Measurements from ENCODE around the gene TCERG1L. TPM values are rescaled to one million over a fixed set of nuclear protein-coding genes. Genes with fewer than 3 reads are reported as not detected.

TCERG1L gene
- total RNA-seq, 2 donors from 2014 or later = 4.0 to 4.2 TPM

DNA sequence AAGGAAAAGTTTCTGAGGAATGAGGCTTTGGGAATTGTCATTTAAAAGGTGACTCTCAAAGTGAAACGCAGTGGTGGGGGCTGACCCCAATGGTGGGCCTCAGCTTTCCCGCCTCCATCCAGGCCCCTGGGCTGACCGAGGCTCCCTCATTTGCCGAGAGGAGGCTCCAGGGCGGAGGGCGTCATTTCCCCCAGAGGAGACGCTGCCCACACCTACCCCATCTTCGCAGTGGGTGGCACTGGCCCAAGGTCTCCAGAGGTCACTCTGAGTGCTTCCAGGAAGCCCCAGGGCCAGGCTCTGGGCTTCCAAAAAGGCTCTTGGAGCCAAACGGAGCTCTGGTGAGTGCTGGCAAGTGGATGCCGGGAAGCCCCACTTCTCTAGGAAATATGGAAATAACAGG lies 38.0 kb downstream of the TCERG1L start:
- Histone ChIP-seq H3K27ac (no peak overlapping the region), H3K27me3 (no peaks in the 10 kb centered on the region), H3K4me3 (no peak overlapping the region), H3K9me3 (no peaks in the 10 kb centered on the region), H3K4me1 (peaks cover 10% of the 10 kb centered on the region), H3K36me3 (replicated peaks in 1 of 2; ENCODE audit: insufficient read depth in 1 of 2, low read depth in 2 of 2) (no peaks in the 10 kb centered on the region)
- TF ChIP-seq, protein P1, sequence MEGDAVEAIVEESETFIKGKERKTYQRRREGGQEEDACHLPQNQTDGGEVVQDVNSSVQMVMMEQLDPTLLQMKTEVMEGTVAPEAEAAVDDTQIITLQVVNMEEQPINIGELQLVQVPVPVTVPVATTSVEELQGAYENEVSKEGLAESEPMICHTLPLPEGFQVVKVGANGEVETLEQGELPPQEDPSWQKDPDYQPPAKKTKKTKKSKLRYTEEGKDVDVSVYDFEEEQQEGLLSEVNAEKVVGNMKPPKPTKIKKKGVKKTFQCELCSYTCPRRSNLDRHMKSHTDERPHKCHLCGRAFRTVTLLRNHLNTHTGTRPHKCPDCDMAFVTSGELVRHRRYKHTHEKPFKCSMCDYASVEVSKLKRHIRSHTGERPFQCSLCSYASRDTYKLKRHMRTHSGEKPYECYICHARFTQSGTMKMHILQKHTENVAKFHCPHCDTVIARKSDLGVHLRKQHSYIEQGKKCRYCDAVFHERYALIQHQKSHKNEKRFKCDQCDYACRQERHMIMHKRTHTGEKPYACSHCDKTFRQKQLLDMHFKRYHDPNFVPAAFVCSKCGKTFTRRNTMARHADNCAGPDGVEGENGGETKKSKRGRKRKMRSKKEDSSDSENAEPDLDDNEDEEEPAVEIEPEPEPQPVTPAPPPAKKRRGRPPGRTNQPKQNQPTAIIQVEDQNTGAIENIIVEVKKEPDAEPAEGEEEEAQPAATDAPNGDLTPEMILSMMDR (IDR thresholded peaks at IDR 0.05) = no peak
- no peak for TF ChIP-seq POLR2A (IDR thresholded peaks at IDR 0.05)
- ATAC-seq = no peak
- intact Hi-C loops (cut with DNase I) = no loop called here
- 67 to 79% methylated on average over 4 to 10 of the region's 10 CpGs for WGBS, 2 donors
- DNase-seq = no peak

DNA sequence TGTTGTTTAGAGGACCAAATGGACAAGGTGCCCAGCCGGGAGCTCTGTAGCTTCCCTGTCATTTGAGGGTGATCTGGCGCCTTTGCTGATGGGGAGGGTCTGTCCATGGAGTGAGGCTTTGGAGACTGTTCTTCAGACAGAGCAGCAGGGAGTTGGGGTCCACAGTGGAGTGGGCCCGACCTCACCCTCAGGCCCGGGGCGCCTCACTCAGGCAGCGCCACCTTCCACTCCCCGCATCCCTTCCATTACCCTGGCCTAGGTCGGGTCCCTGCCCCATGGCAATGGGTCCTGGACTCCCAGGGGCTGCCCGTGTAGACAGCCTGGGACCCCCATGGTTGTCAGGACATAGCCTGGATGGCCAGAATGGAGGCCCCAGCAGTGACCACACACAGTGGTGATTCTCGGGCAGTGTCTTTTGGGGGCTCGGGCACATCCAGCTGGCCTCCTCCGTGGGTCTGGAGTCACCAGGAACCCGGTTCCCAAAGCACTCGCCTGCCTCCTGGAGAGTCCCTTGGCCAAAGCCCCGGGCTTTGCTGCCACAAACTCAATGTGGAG lies 38.5 kb downstream of the TCERG1L start:
- ATAC-seq (no peak), DNase-seq (no peak)
- Histone ChIP-seq H3K4me3 (no peak overlapping the region), H3K27ac (no peak overlapping the region), H3K4me1 (peaks cover 10% of the 10 kb centered on the region), H3K36me3 (replicated peaks in 1 of 2; ENCODE audit: insufficient read depth in 1 of 2, low read depth in 2 of 2) (no peaks in the 10 kb centered on the region), H3K9me3 (no peaks in the 10 kb centered on the region), H3K27me3 (no peaks in the 10 kb centered on the region)
- 60 to 63% methylated on average over 4 to 15 of the region's 15 CpGs for WGBS, 2 donors
- intact Hi-C loops (cut with DNase I) = no loop called here
- no peak for TF ChIP-seq POLR2A (IDR thresholded peaks at IDR 0.05)
- TF ChIP-seq, protein P1 (IDR thresholded peaks at IDR 0.05) = no peak

DNA sequence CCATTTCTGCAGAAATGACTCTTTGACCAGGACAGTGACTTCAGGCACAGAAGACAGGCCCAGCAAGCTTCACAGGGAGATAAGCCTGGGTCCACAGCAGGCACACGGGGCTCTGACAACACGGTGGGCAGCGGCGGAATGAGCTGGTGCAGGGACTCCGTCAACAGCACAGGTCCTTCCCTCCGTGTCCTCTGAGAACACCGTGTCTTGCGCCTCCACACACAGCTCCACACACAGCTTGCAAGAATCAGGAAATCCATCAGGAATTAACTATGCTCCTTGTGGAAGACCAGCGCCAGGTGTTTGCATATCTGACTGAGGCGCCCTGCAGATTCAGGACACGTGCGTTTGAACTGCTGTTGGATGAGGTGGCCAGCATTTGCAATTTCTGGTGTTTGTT lies 39.6 kb downstream of the TCERG1L start:
- intact Hi-C loops (cut with DNase I) = no loop called here
- Histone ChIP-seq H3K9me3 (no peaks in the 10 kb centered on the region), H3K4me1 (peaks cover 10% of the 10 kb centered on the region), H3K27ac (no peak overlapping the region), H3K4me3 (no peak overlapping the region), H3K36me3 (replicated peaks in 1 of 2; ENCODE audit: insufficient read depth in 1 of 2, low read depth in 2 of 2) (no peaks in the 10 kb centered on the region), H3K27me3 (no peaks in the 10 kb centered on the region)
- 67 to 70% methylated on average over 12 of the region's 12 CpGs for WGBS, 2 donors
- no peak for ATAC-seq
- TF ChIP-seq, protein P1 (IDR thresholded peaks at IDR 0.05) = no peak
- TF ChIP-seq POLR2A (IDR thresholded peaks at IDR 0.05) = no peak
- no peak for DNase-seq

DNA sequence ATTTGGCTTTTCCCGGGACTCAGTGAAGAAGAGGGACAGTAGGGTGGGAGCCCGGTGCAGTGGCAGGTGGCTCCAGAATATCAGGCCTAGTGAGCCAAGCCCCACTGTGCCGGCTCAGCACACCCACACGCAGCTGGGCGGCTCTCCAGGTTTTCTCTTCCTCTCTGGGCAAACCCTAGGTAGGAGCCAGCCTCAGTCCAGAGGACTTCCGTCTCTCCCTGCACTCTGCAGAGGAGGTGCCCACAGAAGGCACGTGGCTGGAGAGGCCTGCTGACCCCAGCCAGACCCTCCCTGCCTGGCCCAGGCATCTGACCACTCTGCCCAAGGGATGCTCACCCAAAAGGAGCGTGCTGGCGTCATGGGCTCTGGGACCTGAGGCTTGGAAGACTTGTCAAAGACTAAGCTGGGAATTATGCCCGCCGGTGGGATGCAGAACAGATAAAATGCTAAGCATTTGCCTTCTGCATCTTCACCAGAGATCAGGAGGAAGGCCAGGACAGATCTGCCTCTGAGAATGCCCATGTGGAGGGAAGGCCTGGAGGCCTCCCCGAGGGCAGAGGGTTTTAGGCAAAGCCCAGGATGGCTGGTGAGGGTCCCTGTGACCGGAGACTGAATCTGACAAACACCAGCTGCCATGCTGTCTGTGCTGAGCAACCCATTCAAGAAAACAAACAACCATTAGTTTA lies 40.2 kb downstream of the TCERG1L start:
- Histone ChIP-seq H3K4me3 (no peak overlapping the region), H3K36me3 (replicated peaks in 1 of 2; ENCODE audit: insufficient read depth in 1 of 2, low read depth in 2 of 2) (no peaks in the 10 kb centered on the region), H3K27ac (no peak overlapping the region), H3K27me3 (no peaks in the 10 kb centered on the region), H3K9me3 (no peaks in the 10 kb centered on the region), H3K4me1 (peaks cover 10% of the 10 kb centered on the region)
- DNase-seq = no peak
- intact Hi-C loops (cut with DNase I) = no loop called here
- no peak for TF ChIP-seq POLR2A (IDR thresholded peaks at IDR 0.05)
- 55 to 71% methylated on average over 10 to 13 of the region's 13 CpGs for whole genome bisulfite sequencing, 2 donors
- ATAC-seq = no peak

DNA sequence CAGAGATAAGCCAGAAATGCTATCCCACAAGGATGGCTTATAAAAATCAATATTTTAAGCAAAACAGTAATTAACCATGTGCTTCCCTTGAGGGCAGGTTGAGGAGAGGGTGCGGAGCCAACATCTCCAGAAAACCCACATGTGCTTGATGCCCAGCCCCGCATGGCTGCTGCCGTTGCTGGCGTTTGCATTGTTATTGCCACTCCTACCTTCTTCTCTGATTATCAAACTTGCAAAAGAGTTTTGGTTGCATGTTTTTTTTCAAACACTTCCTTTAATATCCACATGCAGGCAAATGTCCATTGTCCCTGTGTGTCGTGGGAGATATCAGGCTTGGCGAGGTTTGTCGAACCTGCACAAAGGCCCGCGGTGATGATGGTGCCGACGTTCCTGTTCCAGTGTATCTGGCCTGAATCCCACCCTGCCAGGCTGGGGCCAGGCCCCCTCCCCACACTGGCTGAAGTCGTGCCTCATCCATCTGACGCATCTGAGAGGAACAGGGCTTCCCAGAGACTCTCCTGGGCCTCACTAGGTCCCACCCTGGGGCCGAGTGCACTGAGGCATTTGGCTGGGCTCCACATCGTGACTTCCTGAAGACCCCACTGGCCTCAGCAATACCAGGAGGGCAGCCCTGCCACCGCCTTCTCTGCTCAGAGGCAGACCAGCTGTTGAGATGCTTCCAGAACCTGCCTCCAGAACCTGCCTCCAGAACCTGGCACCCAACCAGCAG lies 40.9 kb downstream of the TCERG1L start:
- 41 to 45% methylated on average over 10 to 16 of the region's 16 CpGs for WGBS, 2 donors

More for the DNA sequence above, 40.9 kb downstream of the TCERG1L start:
- Histone ChIP-seq H3K36me3 (replicated peaks in 1 of 2; ENCODE audit: insufficient read depth in 1 of 2, low read depth in 2 of 2) (no peaks in the 10 kb centered on the region), H3K9me3 (no peaks in the 10 kb centered on the region), H3K27ac (no peak overlapping the region), H3K4me3 (no peak overlapping the region), H3K27me3 (no peaks in the 10 kb centered on the region), H3K4me1 (peaks cover 10% of the 10 kb centered on the region)
- TF ChIP-seq, protein P1 (IDR thresholded peaks at IDR 0.05) = no peak
- TF ChIP-seq POLR2A (IDR thresholded peaks at IDR 0.05) = no peak
- DNase-seq (no peak), ATAC-seq (no peak)
- intact Hi-C loops (cut with DNase I) = no loop called here

Measured in body of pancreas (tissue), 4 donors.